AG10803 (cell line): ENCODE data around the gene CACNA1S.

ENCODE experiments used
- DNase-seq: peaks from one replicate; pipeline ENCODE4 v3.0.0; 2010; ENCODE audit warnings: low read depth
- H3K4me3 ChIP-seq: 2 replicates; pipeline ENCODE4 v1.5.1; 2011; ENCODE audit warnings: mild to moderate bottlenecking, low read length, control low read depth
- CTCF ChIP-seq: conservative IDR thresholded peaks from 2 replicates; pipeline ENCODE4 v1.5.1; 2011; ENCODE audit warnings: mild to moderate bottlenecking, low read length, control low read depth, inconsistent platforms

CACNA1S gene

GRCh38 chr1:201104141-201104540 lies 8.1 kb downstream of the CACNA1S start:
- no peak for TF ChIP-seq CTCF
- DNase-seq, result no peak

GRCh38 chr1:201103666-201104065 lies 8.6 kb downstream of the CACNA1S start:
- TF ChIP-seq CTCF, result no peak
- no peak for DNase-seq
- H3K4me3 ChIP-seq, result no peak overlapping the region

More at GRCh38 chr1:201104141-201104540, 8.1 kb downstream of the CACNA1S start:
- no peak overlapping the region for H3K4me3 ChIP-seq

- DNase-seq, result no peak
- no peak for TF ChIP-seq CTCF
- no peak overlapping the region for H3K4me3 ChIP-seq
Measured at GRCh38 chr1:201100169-201100930, 11.9 kb downstream of the CACNA1S start.

- no peak for DNase-seq
Measured at GRCh38 chr1:201098992-201099677, 13.1 kb downstream of the CACNA1S start.

GRCh38 chr1:201096977-201097856 lies 15.0 kb downstream of the CACNA1S start:
- no peak for DNase-seq
- no peak for TF ChIP-seq CTCF
- H3K4me3 ChIP-seq, result no peak overlapping the region

More at GRCh38 chr1:201098992-201099677, 13.1 kb downstream of the CACNA1S start:
- no peak overlapping the region for H3K4me3 ChIP-seq
- TF ChIP-seq CTCF, result no peak

- no peak overlapping the region for H3K4me3 ChIP-seq
- no peak for TF ChIP-seq CTCF
- no peak for DNase-seq
Measured at GRCh38 chr1:201096041-201096461, 16.2 kb downstream of the CACNA1S start.
